Measurements from ENCODE around the gene STAT5B. TPM values are rescaled to one million over a fixed set of nuclear protein-coding genes. Genes with fewer than 3 reads are reported as not detected.
A peak's percentile ranks its signal among the peaks of the same experiment; 100 is the strongest.

The STAT5B gene
- total RNA-seq, 1 donor from 2014 or later = 23.1 TPM

- peaks cover 10% of the 10 kb centered on the region for H3K4me1 Mint-ChIP-seq (ENCODE audit: low read depth, unreplicated experiment)
- peak; percentile 72 for DNase-seq (ENCODE audit: low read depth)
These were observed 12.0 kb upstream of the STAT5B start, which contains the start of gene STAT5A for GRCh38 chr17:42287977-42288802. TSS of gene STAT5A (plus strand) at chr17:42288498. CDS start at chr17:42289412, 914 bp downstream.

GRCh38 chr17:42287305-42287976 lies 11.2 kb upstream of the STAT5B start:
- no peaks in the 10 kb centered on the region for H3K27me3 ChIP-seq (ENCODE audit: insufficient read depth, low read length)
- H3K9ac ChIP-seq (ENCODE audit: low read length) = no peak overlapping the region
- Mint-ChIP-seq H3K27ac (ENCODE audit: unreplicated experiment) (peak overlapping the region; percentile 89), H3K4me1 (ENCODE audit: low read depth, unreplicated experiment) (peaks cover 10% of the 10 kb centered on the region), H3K9me3 (ENCODE audit: unreplicated experiment) (no peaks in the 10 kb centered on the region), H3K27me3 (ENCODE audit: low read depth, unreplicated experiment) (peaks cover 43% of the 10 kb centered on the region), H3K4me3 (ENCODE audit: unreplicated experiment) (peak overlapping the region; percentile 76), H3K36me3 (ENCODE audit: low read depth, unreplicated experiment) (peaks cover 2% of the 10 kb centered on the region)
- H4K20me1 ChIP-seq (ENCODE audit: insufficient read depth, low read length) = no peaks in the 10 kb centered on the region
- TF ChIP-seq EZH2 (IDR thresholded peaks at IDR 0.05; ENCODE audit: insufficient read depth, low read length) = no peak
- no peak for TF ChIP-seq CTCF (IDR thresholded peaks at IDR 0.05; ENCODE audit: insufficient read depth, low read depth, low read length)
- H3K9me3 ChIP-seq (ENCODE audit: insufficient read depth, low read depth, low read length) = no peaks in the 10 kb centered on the region
- no peaks in the 10 kb centered on the region for H3K36me3 ChIP-seq (ENCODE audit: insufficient read depth, low read length)
- H3K4me3 ChIP-seq (ENCODE audit: insufficient read depth, low read depth, low read length) = no peak overlapping the region
- H3K4me1 ChIP-seq (ENCODE audit: insufficient read depth, low read length) = no peaks in the 10 kb centered on the region
- H3K27ac ChIP-seq (ENCODE audit: low read depth, low read length) = no peak overlapping the region
- FAIRE-seq = no peak
- no peaks in the 10 kb centered on the region for H3K79me2 ChIP-seq (ENCODE audit: insufficient read depth, low read length)
- no peak for DNase-seq (ENCODE audit: low read depth)
- H2AFZ ChIP-seq (ENCODE audit: low read depth, low read length) = peak overlapping the region; percentile 71
- peak overlapping the region; percentile 82 for H3K4me2 ChIP-seq (ENCODE audit: low read length)

More at GRCh38 chr17:42287977-42288802, 12.0 kb upstream of the STAT5B start, which contains the start of gene STAT5A:
- peaks cover 37% of the 10 kb centered on the region for H3K27me3 Mint-ChIP-seq (ENCODE audit: low read depth, unreplicated experiment)
- peaks cover 2% of the 10 kb centered on the region for H3K36me3 Mint-ChIP-seq (ENCODE audit: low read depth, unreplicated experiment)
- Histone ChIP-seq H3K9ac (ENCODE audit: low read length) (peak within 1 kb of the TSS; percentile 54), H2AFZ (ENCODE audit: low read depth, low read length) (peak within 1 kb of the TSS; percentile 71), H3K79me2 (ENCODE audit: insufficient read depth, low read length) (no peaks in the 10 kb centered on the region), H3K27ac (ENCODE audit: low read depth, low read length) (no peak within 1 kb of the TSS), H3K27me3 (ENCODE audit: insufficient read depth, low read length) (no peaks in the 10 kb centered on the region), H3K9me3 (ENCODE audit: insufficient read depth, low read depth, low read length) (no peaks in the 10 kb centered on the region), H3K4me1 (ENCODE audit: insufficient read depth, low read length) (no peaks in the 10 kb centered on the region), H3K36me3 (ENCODE audit: insufficient read depth, low read length) (no peaks in the 10 kb centered on the region), H4K20me1 (ENCODE audit: insufficient read depth, low read length) (no peaks in the 10 kb centered on the region), H3K4me2 (ENCODE audit: low read length) (peak within 1 kb of the TSS; percentile 82), H3K4me3 (ENCODE audit: insufficient read depth, low read depth, low read length) (peak within 1 kb of the TSS; percentile 49)
- peak within 1 kb of the TSS; percentile 76 for H3K4me3 Mint-ChIP-seq (ENCODE audit: unreplicated experiment)
- peak within 1 kb of the TSS; percentile 89 for H3K27ac Mint-ChIP-seq (ENCODE audit: unreplicated experiment)
- TF ChIP-seq EZH2 (IDR thresholded peaks at IDR 0.05; ENCODE audit: insufficient read depth, low read length) (no peak), CTCF (IDR thresholded peaks at IDR 0.05; ENCODE audit: insufficient read depth, low read depth, low read length) (no peak)
- no peaks in the 10 kb centered on the region for H3K9me3 Mint-ChIP-seq (ENCODE audit: unreplicated experiment)
- FAIRE-seq = no peak

Measured in astrocyte (in vitro differentiated cells and primary cell).